Astrocyte (in vitro differentiated cells and primary cell): ENCODE results near the gene LHX2. TPM values are rescaled to one million over a fixed set of nuclear protein-coding genes. Genes with fewer than 3 reads are reported as not detected.

ENCODE experiments used
- DNase-seq: peaks from one replicate; pipeline ENCODE4 v3.0.0-alpha.2; 2010; ENCODE audit warnings: low read depth
- FAIRE-seq: peaks from 2 replicates; lab custom pipeline; 2011; peaks lifted over from hg19 to GRCh38; lab: Jason Lieb, UNC
- H2AFZ ChIP-seq: 2 replicates; pipeline ENCODE4 v1.6.0; 2012; ENCODE audit warnings: low read depth, low read length, inconsistent platforms
- H3K27ac ChIP-seq: 2 replicates; pipeline ENCODE4 v1.5.1; 2011; ENCODE audit warnings: low read depth, low read length, inconsistent platforms
- H3K27me3 ChIP-seq: 2 replicates; pipeline ENCODE4 v1.6.0; 2011; ENCODE audit warnings: low read length, inconsistent platforms; ENCODE audit not compliant: insufficient read depth
- H3K36me3 ChIP-seq: 2 replicates; pipeline ENCODE4 v1.5.1; 2011; ENCODE audit warnings: low read length, inconsistent platforms; ENCODE audit not compliant: insufficient read depth
- H3K4me1 ChIP-seq: 2 replicates; pipeline ENCODE4 v1.5.1; 2011; ENCODE audit warnings: low read length, inconsistent platforms; ENCODE audit not compliant: insufficient read depth
- H3K4me2 ChIP-seq: 2 replicates; pipeline ENCODE4 v1.6.0; 2012; ENCODE audit warnings: low read length, inconsistent platforms
- H3K4me3 ChIP-seq: 2 replicates; pipeline ENCODE4 v1.5.1; 2011; ENCODE audit warnings: low read depth, mild to moderate bottlenecking, low read length, inconsistent platforms; ENCODE audit not compliant: insufficient read depth
- H3K79me2 ChIP-seq: 2 replicates; pipeline ENCODE4 v1.6.0; 2012; ENCODE audit warnings: mild to moderate bottlenecking, low read length, inconsistent platforms; ENCODE audit not compliant: insufficient read depth
- H3K9ac ChIP-seq: 2 replicates; pipeline ENCODE4 v1.6.0; 2012; ENCODE audit warnings: mild to moderate bottlenecking, low read length, inconsistent platforms
- H3K9me3 ChIP-seq: 2 replicates; pipeline ENCODE4 v1.5.1; 2012; ENCODE audit warnings: low read depth, mild to moderate bottlenecking, low read length, inconsistent platforms; ENCODE audit not compliant: insufficient read depth
- H4K20me1 ChIP-seq: 2 replicates; pipeline ENCODE4 v1.6.0; 2012; ENCODE audit warnings: low read length, inconsistent platforms; ENCODE audit not compliant: insufficient read depth
- H3K27ac Mint-ChIP-seq: one replicate; pipeline ENCODE4 v1.8.0; 2021; ENCODE audit warnings: mild to moderate bottlenecking, mixed read lengths; ENCODE audit not compliant: unreplicated experiment
- H3K27me3 Mint-ChIP-seq: one replicate; pipeline ENCODE4 v1.8.0; 2021; ENCODE audit warnings: low read depth, mixed read lengths; ENCODE audit not compliant: unreplicated experiment
- H3K36me3 Mint-ChIP-seq: one replicate; pipeline ENCODE4 v1.8.0; 2021; ENCODE audit warnings: low read depth, mixed read lengths; ENCODE audit not compliant: unreplicated experiment
- H3K4me1 Mint-ChIP-seq: one replicate; pipeline ENCODE4 v1.8.0; 2021; ENCODE audit warnings: low read depth, mixed read lengths; ENCODE audit not compliant: unreplicated experiment
- H3K4me3 Mint-ChIP-seq: one replicate; pipeline ENCODE4 v1.8.0; 2021; ENCODE audit warnings: mild to moderate bottlenecking, moderate library complexity, mixed read lengths; ENCODE audit not compliant: unreplicated experiment
- H3K9me3 Mint-ChIP-seq: one replicate; pipeline ENCODE4 v1.8.0; 2021; ENCODE audit warnings: mild to moderate bottlenecking, mixed read lengths; ENCODE audit not compliant: unreplicated experiment
- EZH2 ChIP-seq: IDR thresholded peaks from 2 replicates; pipeline ENCODE4 v1.6.1; 2012; ENCODE audit warnings: mild to moderate bottlenecking, low read length, inconsistent platforms; ENCODE audit not compliant: insufficient read depth
- total RNA-seq: library from RNA; stranded (reverse); gene quantifications from 2 replicates; pipeline ENCODE4 v1.2.1, GENCODE V29; 2021
- TF ChIP-seq, protein P1 (sequence below): IDR thresholded peaks from 2 replicates; pipeline ENCODE4 v1.5.1; 2011; ENCODE audit warnings: low read depth, mild to moderate bottlenecking, inconsistent platforms, low read length, moderate library complexity; ENCODE audit not compliant: insufficient read depth

Gene LHX2
- total RNA-seq, 1 donor from 2014 or later = 0.14 TPM

- no peak overlapping the region for H3K4me3 Mint-ChIP-seq
- H3K36me3 Mint-ChIP-seq = peaks cover 1% of the 10 kb centered on the region
- Histone ChIP-seq H3K4me3 (no peak overlapping the region), H3K27ac (no peak overlapping the region), H3K4me1 (peaks cover 5% of the 10 kb centered on the region), H3K4me2 (peak overlapping the region; percentile 26), H4K20me1 (peaks cover 19% of the 10 kb centered on the region), H3K9ac (no peak overlapping the region), H3K27me3 (peaks cover 70% of the 10 kb centered on the region), H3K36me3 (no peaks in the 10 kb centered on the region), H3K9me3 (peaks cover 6% of the 10 kb centered on the region), H3K79me2 (no peaks in the 10 kb centered on the region), H2AFZ (no peak overlapping the region)
- TF ChIP-seq, protein P1, sequence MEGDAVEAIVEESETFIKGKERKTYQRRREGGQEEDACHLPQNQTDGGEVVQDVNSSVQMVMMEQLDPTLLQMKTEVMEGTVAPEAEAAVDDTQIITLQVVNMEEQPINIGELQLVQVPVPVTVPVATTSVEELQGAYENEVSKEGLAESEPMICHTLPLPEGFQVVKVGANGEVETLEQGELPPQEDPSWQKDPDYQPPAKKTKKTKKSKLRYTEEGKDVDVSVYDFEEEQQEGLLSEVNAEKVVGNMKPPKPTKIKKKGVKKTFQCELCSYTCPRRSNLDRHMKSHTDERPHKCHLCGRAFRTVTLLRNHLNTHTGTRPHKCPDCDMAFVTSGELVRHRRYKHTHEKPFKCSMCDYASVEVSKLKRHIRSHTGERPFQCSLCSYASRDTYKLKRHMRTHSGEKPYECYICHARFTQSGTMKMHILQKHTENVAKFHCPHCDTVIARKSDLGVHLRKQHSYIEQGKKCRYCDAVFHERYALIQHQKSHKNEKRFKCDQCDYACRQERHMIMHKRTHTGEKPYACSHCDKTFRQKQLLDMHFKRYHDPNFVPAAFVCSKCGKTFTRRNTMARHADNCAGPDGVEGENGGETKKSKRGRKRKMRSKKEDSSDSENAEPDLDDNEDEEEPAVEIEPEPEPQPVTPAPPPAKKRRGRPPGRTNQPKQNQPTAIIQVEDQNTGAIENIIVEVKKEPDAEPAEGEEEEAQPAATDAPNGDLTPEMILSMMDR = no peak
- TF ChIP-seq EZH2 = no peak
- peaks cover 3% of the 10 kb centered on the region for H3K4me1 Mint-ChIP-seq
- H3K27me3 Mint-ChIP-seq = peaks cover 73% of the 10 kb centered on the region
- DNase-seq (peak; percentile 99), FAIRE-seq (peak; percentile 97)
- H3K27ac Mint-ChIP-seq = peak overlapping the region; percentile 94
- H3K9me3 Mint-ChIP-seq = peaks cover 14% of the 10 kb centered on the region
Observed at GRCh38 chr9:124054582-124055227, 43.1 kb downstream of the LHX2 start.

GRCh38 chr9:124060844-124061605, 49.5 kb downstream of the LHX2 start:
- no peaks in the 10 kb centered on the region for H3K9me3 ChIP-seq
- no peak for TF ChIP-seq EZH2
- TF ChIP-seq, protein P1 = no peak
- peaks cover 60% of the 10 kb centered on the region for H3K27me3 ChIP-seq
- H3K79me2 ChIP-seq = no peaks in the 10 kb centered on the region
- Mint-ChIP-seq H3K36me3 (no peaks in the 10 kb centered on the region), H3K27me3 (peaks cover 79% of the 10 kb centered on the region), H3K9me3 (peaks cover 2% of the 10 kb centered on the region), H3K4me1 (no peaks in the 10 kb centered on the region), H3K4me3 (no peak overlapping the region), H3K27ac (no peak overlapping the region)
- peaks cover 3% of the 10 kb centered on the region for H4K20me1 ChIP-seq
- no peak overlapping the region for H3K4me3 ChIP-seq
- H2AFZ ChIP-seq = no peak overlapping the region
- H3K4me2 ChIP-seq = no peak overlapping the region
- H3K4me1 ChIP-seq = no peaks in the 10 kb centered on the region
- FAIRE-seq (no peak), DNase-seq (no peak)
- H3K27ac ChIP-seq = no peak overlapping the region
- no peak overlapping the region for H3K9ac ChIP-seq
- H3K36me3 ChIP-seq = no peaks in the 10 kb centered on the region

DNA sequence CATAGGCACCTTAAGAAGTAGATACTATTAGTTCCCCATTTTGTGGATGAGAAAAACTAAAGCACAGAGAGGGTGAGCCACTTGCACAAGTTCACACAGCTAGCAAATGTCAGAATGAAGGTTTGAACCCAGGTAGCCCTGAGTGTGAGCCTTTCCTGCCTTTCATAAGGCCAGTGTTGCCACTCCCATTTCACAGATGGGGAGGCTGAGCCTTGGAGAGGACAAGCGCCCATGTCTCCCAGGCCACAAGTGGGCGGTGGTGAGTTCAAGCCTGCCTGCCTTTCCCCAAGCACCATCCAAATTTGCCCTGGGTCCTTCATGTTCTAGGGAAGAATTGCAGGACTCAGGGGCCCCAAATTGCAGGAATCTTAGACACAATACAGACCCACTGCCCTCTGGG, 50.6 kb downstream of the LHX2 start:
- H3K4me1 Mint-ChIP-seq = no peaks in the 10 kb centered on the region
- peaks cover 61% of the 10 kb centered on the region for H3K27me3 ChIP-seq
- H3K4me3 ChIP-seq = no peak overlapping the region
- H3K36me3 Mint-ChIP-seq = no peaks in the 10 kb centered on the region
- peaks cover 4% of the 10 kb centered on the region for H3K9me3 Mint-ChIP-seq
- H2AFZ ChIP-seq = no peak overlapping the region
- TF ChIP-seq EZH2 = no peak
- TF ChIP-seq, protein P1 = no peak
- no peaks in the 10 kb centered on the region for H4K20me1 ChIP-seq
- H3K9ac ChIP-seq = no peak overlapping the region
- no peak overlapping the region for H3K4me2 ChIP-seq
- peaks cover 79% of the 10 kb centered on the region for H3K27me3 Mint-ChIP-seq
- FAIRE-seq (no peak), DNase-seq (no peak)
- no peaks in the 10 kb centered on the region for H3K79me2 ChIP-seq
- H3K4me1 ChIP-seq = no peaks in the 10 kb centered on the region
- no peaks in the 10 kb centered on the region for H3K9me3 ChIP-seq
- no peak overlapping the region for H3K27ac ChIP-seq
- no peaks in the 10 kb centered on the region for H3K36me3 ChIP-seq
- no peak overlapping the region for H3K27ac Mint-ChIP-seq
- H3K4me3 Mint-ChIP-seq = no peak overlapping the region
